Kidney (tissue), 14 donors: Measurements from ENCODE around the gene ZNF606. TPM values are rescaled to one million over a fixed set of nuclear protein-coding genes. Genes with fewer than 3 reads are reported as not detected.

Source experiments
- DNase-seq, 5 donors: peaks; one replicate each; pipeline ENCODE4 v3.0.0-alpha.2; 2013 to 2020
- FAIRE-seq: peaks from 2 replicates; lab custom pipeline; 2012; peaks lifted over from hg19 to GRCh38; lab: Jason Lieb, UNC
- H3K27ac ChIP-seq, 2 donors: one replicate each; pipeline ENCODE4 v1.7.0; 2013; ENCODE audit warnings: low read depth in 2 of 2, low read length in 2 of 2, inconsistent platforms in 1 of 2
- H3K27me3 ChIP-seq: one replicate; pipeline ENCODE4 v1.7.1; 2013; ENCODE audit warnings: low read length, inconsistent platforms; ENCODE audit not compliant: control insufficient read depth, insufficient read depth
- H3K36me3 ChIP-seq, 3 donors: one replicate each; pipeline versions ENCODE4 v1.7.0 to v1.7.1; 2013; ENCODE audit warnings: low read length in 3 of 3, control low read depth in 1 of 3, inconsistent platforms in 1 of 3; ENCODE audit not compliant: insufficient read depth in 3 of 3, control insufficient read depth in 2 of 3
- H3K4me1 ChIP-seq, 3 donors: one replicate each; pipeline versions ENCODE4 v1.7.0 to v1.7.1; 2013; ENCODE audit warnings: low read length in 3 of 3, inconsistent platforms in 1 of 3, low read depth in 1 of 3; ENCODE audit not compliant: control insufficient read depth in 2 of 3, insufficient read depth in 2 of 3
- H3K4me3 ChIP-seq, 3 donors: one replicate each; pipeline versions ENCODE4 v1.7.0 to v1.8.1; 2013; ENCODE audit warnings: low read length in 3 of 3, control low read depth in 1 of 3, inconsistent platforms in 1 of 3
- H3K9ac ChIP-seq, 3 donors: one replicate each; pipeline versions ENCODE4 v1.7.0 to v1.7.1; 2013; ENCODE audit warnings: low read length in 3 of 3, control low read depth in 1 of 3, inconsistent platforms in 1 of 3
- H3K9me3 ChIP-seq, 3 donors: one replicate each; pipeline versions ENCODE4 v1.7.0 to v1.7.1; 2013; ENCODE audit warnings: low read length in 3 of 3, control low read depth in 1 of 3, inconsistent platforms in 1 of 3; ENCODE audit not compliant: control insufficient read depth in 2 of 3, insufficient read depth in 1 of 3
- intact Hi-C: fragments of 100-400 bp; cut with DNase I; formaldehyde crosslinking; loops from one replicate; pipeline ENCODE4 v1.11.1; 2022
- polyA plus RNA-seq: library from polyadenylated mRNA; stranded (reverse); fragments of 350-450 nt; fragmentation: Illumina TruSeq; extraction: RNeasy Lipid Tissue Mini Kit (QIAGEN cat#74804); gene quantifications from one replicate; pipeline ENCODE4 v1.2.3, GENCODE V29; 2014; ENCODE audit warnings: low read depth, low replicate concordance; ENCODE audit not compliant: insufficient read depth
- total RNA-seq: library from RNA; stranded (reverse); fragmentation: NEBNext Ultra II Directional; extraction: Animal tissue kit (Norgen Biotek cat#: 25700); gene quantifications from one replicate; pipeline ENCODE4 v1.2.1, GENCODE V29; 2021
- TF ChIP-seq, protein P1 (sequence below): IDR thresholded peaks from 3 replicates; pipeline ENCODE4 v1.5.1; 2012; ENCODE audit warnings: mild to moderate bottlenecking, moderate library complexity, borderline replicate concordance; ENCODE audit not compliant: insufficient read depth; ENCODE audit errors: extremely low read depth
- donor health status: control.
- donor health status: control.
- donor health status: control.
- donor health status: control.
- donor health status: control.
- donor health status: DM: yes; HTN: yes; CAD: no.
- donor health status: Normal renal cell carcinoma (clear cell type).

The ZNF606 gene
- total and polyA plus RNA-seq, 2 donors from 2014 or later: 7.2 to 23.0 TPM

DNA sequence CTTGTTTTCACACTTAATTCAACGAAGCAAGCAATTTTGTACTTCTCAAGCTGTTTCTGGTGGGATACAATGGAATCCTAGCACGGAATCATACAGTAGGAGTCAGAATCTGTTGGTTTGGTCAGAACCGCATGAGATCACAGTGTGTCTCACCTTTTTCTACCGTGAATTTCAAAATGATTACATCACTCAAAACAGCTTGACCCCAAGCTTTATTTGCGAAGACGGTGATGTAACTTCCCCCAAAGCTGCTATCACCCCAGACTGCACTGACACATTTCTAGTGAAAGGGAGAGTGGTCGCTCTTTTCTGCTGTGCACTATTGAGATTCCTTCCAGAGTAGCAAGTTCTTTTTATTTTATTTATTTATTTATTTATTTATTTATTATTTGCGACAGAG, 37.9 kb downstream of the ZNF606 start:
- no peaks in the 10 kb centered on the region for H3K27me3 ChIP-seq
- H3K9ac ChIP-seq: no peak overlapping the region
- H3K27ac ChIP-seq: no peak overlapping the region
- intact Hi-C loops: no loop called here
- no peak overlapping the region for H3K4me3 ChIP-seq
- no peaks in the 10 kb centered on the region for H3K36me3 ChIP-seq
- DNase-seq: no peak
- peaks cover 0 to 24% (median 3%) of the 10 kb centered on the region in 3 donors for H3K9me3 ChIP-seq
- H3K4me1 ChIP-seq: no peaks in the 10 kb centered on the region
- TF ChIP-seq, protein P1, sequence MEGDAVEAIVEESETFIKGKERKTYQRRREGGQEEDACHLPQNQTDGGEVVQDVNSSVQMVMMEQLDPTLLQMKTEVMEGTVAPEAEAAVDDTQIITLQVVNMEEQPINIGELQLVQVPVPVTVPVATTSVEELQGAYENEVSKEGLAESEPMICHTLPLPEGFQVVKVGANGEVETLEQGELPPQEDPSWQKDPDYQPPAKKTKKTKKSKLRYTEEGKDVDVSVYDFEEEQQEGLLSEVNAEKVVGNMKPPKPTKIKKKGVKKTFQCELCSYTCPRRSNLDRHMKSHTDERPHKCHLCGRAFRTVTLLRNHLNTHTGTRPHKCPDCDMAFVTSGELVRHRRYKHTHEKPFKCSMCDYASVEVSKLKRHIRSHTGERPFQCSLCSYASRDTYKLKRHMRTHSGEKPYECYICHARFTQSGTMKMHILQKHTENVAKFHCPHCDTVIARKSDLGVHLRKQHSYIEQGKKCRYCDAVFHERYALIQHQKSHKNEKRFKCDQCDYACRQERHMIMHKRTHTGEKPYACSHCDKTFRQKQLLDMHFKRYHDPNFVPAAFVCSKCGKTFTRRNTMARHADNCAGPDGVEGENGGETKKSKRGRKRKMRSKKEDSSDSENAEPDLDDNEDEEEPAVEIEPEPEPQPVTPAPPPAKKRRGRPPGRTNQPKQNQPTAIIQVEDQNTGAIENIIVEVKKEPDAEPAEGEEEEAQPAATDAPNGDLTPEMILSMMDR: no peak
- no peak for FAIRE-seq

DNA sequence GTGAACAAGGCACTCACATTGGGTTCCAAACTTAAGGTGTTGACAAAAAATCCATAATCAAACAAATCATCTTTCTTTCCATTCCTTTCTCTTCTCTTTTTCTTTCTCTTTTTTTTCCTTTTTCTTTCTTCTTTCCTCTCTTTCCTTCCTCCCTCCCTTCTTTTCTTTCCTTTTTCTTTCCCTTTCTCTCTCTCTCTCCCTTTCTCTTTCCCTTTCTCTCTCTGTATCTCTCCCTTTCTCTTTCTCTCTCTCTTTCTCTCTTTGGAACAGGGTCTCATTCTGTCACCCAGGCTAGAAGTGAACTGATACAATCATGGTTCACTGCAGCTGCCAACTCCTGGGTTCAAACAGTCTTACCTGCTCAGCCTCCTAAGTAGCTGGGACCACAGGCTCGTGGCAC, 40.8 kb downstream of the ZNF606 start:
- no peaks in the 10 kb centered on the region for H3K36me3 ChIP-seq
- no peak overlapping the region for H3K27ac ChIP-seq
- H3K9me3 ChIP-seq: peaks cover 0 to 7% (median 0%) of the 10 kb centered on the region in 3 donors
- intact Hi-C loops: no loop called here
- FAIRE-seq: no peak
- TF ChIP-seq, protein P1: no peak
- no peaks in the 10 kb centered on the region for H3K4me1 ChIP-seq
- DNase-seq: no peak
- no peak overlapping the region for H3K9ac ChIP-seq
- H3K27me3 ChIP-seq: no peaks in the 10 kb centered on the region
- H3K4me3 ChIP-seq: no peak overlapping the region

DNA sequence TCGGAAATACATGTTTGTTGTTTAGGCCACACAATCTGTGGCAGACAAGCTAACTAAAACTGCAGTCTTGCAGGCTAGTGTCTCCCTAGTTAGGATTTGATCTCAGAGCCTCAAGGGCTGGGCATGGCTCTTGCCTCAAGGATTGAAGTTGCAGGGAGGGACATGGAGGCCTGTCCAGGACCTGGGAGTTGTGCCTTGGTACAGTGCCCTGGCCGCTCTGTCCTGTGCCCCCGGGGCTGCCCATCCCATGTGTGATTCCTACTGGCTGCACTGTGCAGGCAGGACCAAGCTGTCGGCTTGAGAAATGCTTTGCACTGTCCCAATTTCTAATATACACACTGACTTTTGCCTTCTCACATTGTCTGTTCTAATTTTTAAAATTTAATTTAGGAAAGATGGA, 47.6 kb downstream of the ZNF606 start:
- TF ChIP-seq, protein P1: no peak
- no peaks in the 10 kb centered on the region for H3K4me1 ChIP-seq
- FAIRE-seq (no peak), DNase-seq (no peak)
- H3K27ac ChIP-seq: no peak overlapping the region
- H3K4me3 ChIP-seq: no peak overlapping the region
- H3K9me3 ChIP-seq: peaks cover 0 to 8% (median 0%) of the 10 kb centered on the region in 3 donors
- H3K36me3 ChIP-seq: no peaks in the 10 kb centered on the region
- intact Hi-C loops: no loop called here
- H3K9ac ChIP-seq: no peak overlapping the region
- no peaks in the 10 kb centered on the region for H3K27me3 ChIP-seq

DNA sequence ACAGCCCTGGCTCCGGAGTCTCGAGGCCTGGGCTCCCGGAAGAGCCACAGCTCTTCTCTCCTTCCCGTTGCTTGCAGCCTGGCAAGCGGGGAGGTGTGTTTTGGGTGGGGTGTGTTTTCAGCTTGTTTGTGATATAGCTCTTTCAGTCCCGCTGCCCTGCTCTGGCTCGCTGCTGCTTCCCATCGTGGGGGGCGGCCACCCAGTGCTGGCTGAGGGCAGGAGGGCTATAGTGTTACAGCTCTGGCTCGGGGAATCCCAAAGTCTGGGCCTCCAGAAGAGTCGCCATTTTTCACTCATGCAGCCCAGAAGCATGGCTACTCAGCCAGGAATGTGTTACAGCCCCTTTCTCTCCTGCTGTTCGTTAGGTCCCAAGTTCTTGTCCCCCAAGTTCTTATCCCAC, 52.9 kb downstream of the ZNF606 start:
- H3K9me3 ChIP-seq: peaks cover 0 to 4% (median 0%) of the 10 kb centered on the region in 3 donors
- TF ChIP-seq, protein P1: no peak
- DNase-seq: no peak

More for the DNA sequence above, 52.9 kb downstream of the ZNF606 start:
- intact Hi-C loops: no loop called here
- Histone ChIP-seq H3K4me3 (no peak overlapping the region), H3K27ac (no peak overlapping the region), H3K9ac (no peak overlapping the region), H3K4me1 (peaks cover 0 to 16% (median 9%) of the 10 kb centered on the region in 3 donors), H3K36me3 (no peaks in the 10 kb centered on the region), H3K27me3 (no peaks in the 10 kb centered on the region)
- FAIRE-seq: no peak
